Stimulated activated CD8-positive, alpha-beta memory T cell treated with anti-CD3 and anti-CD28 coated beads, Interleukin-7, amount 100 ng/mL, for 1 hour (primary cell): ENCODE measurements around the gene IL25.
"Not testable (repeated sequence)": the region's sequence is repeated elsewhere in the genome, so short reads cannot be mapped to it uniquely, and the experiment has no call there.

Experiments used
- DNase-seq, 2 donors: peaks; one replicate each; pipeline ENCODE4 v3.0.0-alpha.2; 2020; ENCODE audit warnings: low read depth in 2 of 2

Gene IL25

DNA sequence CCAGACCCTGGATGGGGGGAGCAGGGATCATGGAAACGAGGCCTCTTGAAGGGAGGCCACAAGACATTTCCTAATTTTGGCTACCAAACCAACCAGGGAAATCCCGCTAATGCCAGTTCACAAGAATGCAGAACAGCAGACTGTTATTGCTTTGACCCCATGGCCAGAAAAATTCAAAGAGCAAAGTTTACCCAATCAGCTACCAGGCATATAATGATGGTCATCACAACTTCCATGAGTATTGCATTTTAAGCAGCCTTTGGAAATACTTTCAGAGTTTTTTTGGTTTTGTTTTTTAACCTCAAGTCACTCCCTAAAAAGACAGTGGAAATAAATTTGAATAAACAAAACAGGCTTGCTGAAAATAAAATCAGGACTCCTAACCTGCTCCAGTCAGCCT lies at the start of gene IL25:
TSS of gene IL25 (plus strand) at position 301 of the 400 bp plus-strand sequence.
- no peak for DNase-seq

DNA sequence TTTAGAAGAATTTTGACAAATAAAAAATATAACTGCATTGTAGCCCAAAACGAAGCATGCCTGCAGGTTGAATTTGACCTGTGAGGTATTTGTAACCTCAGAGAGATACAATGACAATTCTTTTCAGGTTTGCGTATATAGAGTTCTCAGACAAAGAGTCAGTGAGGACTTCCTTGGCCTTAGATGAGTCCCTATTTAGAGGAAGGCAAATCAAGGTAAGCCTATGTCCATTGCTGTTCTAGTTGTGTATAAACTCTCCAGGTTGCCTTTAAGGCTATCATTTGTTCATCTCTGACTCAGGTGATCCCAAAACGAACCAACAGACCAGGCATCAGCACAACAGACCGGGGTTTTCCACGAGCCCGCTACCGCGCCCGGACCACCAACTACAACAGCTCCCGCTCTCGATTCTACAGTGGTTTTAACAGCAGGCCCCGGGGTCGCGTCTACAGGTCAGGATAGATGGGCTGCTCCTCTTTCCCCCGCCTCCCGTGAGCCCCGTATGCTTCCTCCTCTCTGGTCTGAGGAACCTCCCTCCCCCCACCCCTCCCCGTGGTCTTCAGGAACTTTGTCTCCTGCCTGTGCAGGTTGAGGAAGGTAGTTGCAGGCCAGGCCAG lies 48.7 kb upstream of the IL25 start:
- no peak for DNase-seq

DNA sequence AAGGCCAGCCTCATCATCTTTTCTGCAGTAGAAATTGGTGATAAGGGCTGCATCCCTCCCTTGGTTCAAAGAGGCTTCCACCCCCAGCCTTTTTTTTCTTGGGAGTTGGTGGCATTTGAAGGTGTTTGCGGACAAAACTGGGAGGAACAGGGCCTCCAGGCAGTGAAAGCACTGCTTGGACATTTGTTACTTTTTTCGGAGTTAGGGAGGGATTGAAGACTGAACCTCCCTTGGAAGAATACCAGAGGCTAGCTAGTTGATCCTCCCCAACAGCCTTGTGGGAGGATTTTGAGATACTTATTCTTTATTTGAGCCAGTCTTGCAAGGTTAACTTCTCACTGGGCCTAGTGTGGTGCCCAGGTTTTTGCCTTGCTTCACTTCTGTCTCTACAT lies 48.2 kb upstream of the IL25 start:
- DNase-seq, result no peak

DNA sequence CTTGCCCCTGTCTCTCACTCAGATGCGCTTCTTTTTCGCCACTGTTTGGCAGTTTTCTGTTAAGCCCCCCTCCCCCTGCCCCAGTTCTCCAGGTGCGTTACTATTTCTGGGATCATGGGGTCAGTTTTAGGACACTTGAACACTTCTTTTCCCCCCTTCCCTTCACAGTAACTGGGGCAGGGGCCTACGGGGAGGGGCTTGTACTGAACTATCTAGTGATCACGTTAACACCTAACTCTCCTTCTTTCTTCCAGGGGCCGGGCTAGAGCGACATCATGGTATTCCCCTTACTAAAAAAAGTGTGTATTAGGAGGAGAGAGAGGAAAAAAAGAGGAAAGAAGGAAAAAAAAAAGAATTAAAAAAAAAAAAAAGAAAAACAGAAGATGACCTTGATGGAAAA lies 47.6 kb upstream of the IL25 start:
- DNase-seq, result no peak

DNA sequence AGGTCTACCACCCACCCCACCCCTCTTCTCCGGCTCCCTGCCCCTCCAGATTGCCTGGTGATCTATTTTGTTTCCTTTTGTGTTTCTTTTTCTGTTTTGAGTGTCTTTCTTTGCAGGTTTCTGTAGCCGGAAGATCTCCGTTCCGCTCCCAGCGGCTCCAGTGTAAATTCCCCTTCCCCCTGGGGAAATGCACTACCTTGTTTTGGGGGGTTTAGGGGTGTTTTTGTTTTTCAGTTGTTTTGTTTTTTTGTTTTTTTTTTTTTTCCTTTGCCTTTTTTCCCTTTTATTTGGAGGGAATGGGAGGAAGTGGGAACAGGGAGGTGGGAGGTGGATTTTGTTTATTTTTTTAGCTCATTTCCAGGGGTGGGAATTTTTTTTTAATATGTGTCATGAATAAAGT lies 46.9 kb upstream of the IL25 start:
- DNase-seq, result not testable (repeated sequence)

DNA sequence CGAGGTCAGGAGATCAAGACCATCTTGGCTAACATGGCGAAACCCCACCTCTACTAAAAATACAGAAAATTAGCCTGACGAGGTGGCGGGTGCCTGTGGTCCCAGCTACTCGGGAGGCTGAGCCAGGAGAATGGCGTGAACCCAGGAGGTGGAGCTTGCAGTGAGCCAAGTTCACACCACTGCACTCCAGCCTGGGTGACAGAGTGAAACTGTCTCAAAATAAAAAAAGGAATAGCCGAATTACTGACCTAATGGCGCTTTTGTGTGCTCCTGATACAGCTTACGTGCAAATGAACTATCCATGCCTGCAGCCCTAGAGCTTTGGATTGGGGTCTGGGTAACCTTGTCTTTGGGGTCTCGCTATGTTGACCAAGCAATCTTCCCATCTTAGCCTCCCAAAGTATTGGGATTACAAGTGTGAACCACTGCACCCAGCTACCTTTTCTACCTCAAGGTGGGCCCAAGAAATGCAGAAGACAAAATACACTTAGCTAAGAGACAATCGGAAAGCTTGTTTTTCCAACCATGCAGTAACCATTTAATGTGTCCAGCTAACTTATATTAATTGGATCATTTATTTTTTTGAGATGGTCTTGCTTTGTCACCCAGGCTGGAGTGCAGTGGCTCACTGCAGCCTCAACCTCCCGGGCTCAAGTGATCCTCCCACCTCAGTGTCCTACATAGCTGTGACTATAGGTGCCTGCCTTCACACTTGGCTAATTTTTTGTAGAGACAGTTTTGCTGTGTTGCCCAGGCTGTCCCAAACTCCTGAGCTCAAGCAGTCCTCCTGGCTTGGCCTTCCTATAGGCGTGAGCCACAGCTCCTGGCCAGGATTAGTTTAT lies 45.9 kb upstream of the IL25 start:
- DNase-seq, result no peak

DNA sequence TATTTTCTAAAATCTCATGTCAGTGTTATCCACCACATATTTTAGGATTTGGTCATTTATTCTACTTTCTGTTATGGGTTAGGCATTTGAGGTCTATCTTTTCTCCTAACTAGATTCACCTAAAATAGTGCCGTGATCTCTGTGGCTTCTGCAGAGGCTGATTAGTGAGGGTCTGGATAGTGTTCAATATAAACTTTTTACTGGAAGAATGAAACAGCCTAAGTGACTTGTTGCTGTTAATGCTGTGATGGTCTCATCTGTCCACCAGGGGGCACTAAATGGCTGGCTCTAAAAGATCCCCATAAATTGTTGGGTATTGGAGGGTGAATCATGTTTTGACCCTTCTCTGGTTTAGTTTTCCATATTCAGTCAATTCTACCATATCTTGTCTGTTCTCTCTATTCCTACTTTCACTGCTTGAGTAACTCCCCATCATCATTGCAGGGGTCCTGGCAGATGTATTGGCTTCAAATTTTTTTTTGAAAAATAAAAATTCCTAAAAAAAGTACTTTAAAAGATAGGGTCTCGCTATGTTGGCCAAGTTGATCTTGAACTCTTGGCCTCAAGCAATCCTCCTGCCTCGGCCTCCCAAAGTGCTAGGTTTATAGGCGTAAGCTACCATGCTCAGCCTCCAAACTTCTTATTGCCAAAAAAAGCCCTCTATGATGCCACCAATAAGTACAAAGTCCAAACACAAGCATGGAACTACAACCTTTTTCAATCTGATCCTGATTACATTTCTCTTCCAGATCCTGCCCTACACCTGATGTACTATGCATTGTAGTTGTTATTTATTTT lies 44.5 kb upstream of the IL25 start:
- peak in 1 of 2 donors; percentile 38 for DNase-seq

DNA sequence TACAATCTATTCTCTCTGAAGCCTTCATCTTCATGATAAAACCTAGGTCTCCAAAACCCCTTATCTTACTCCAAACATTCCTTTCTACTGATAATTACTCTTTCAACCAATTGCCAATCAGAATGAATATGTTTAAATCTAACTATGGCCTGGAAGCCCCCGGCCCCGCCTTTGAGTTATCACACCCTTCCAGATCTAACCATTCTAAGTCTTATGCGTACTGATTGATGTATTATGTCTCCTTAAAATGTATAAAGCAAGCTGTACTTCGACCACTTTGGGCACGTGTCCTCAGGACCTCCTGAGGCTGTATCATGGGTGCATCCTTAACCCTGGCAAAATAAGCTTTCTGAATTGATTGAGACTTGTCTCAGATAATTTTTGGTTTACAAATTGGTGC lies 37.0 kb upstream of the IL25 start:
- DNase-seq, result no peak

DNA sequence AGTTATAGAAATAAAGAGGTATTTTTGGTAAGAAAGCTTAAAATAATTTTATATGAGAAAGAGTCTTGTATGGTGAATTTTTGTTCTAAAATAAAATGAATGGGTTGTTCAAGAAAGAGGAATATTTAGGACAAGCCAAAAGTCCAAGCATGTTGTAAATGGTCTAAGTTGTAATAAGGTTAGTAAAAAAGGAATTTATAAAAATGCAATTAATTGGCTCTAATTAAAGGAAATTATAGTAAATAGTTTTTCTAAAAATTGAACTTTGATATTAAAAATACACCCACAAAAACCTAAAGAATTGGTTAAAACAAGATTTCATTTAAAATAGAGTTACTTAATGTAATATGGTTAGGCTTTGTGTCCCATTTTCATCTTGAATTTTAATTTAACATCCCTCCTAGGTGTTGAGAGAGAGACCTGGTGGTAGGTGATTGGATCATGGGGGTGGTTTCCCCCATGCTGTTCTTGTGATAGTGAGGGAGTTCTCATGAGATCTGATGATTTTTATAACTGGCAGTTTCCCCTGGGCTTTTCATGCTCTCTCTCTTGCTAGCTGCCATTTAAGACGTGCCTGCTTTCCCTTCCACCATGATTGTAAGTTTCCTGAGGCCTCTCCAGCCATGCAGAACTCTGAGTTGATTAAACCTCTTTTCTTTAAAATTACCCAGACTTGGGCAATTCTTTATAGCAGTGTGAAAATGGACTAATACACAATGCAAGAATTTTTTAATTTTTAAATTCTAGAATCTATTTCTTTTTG lies 32.9 kb upstream of the IL25 start:
- no peak for DNase-seq

DNA sequence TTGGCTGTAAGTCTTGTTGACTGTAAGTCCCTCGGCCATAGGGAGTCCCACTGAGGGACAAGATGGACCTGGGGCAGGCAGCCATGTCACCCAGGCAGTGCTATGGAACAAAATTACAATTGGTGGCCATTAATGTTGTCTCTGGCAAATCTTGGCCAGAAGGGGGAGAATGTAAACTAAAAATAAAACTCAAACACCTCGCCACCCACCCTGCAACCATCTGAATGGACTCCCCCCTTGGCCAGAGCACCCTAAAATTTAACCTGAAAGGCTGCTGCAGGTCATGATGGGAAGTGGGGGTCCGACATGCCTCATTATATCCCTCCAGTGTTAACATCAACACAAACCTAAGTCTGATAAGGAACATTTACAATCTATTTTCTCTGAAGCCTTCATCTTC lies 28.1 kb upstream of the IL25 start:
- DNase-seq, result no peak

DNA sequence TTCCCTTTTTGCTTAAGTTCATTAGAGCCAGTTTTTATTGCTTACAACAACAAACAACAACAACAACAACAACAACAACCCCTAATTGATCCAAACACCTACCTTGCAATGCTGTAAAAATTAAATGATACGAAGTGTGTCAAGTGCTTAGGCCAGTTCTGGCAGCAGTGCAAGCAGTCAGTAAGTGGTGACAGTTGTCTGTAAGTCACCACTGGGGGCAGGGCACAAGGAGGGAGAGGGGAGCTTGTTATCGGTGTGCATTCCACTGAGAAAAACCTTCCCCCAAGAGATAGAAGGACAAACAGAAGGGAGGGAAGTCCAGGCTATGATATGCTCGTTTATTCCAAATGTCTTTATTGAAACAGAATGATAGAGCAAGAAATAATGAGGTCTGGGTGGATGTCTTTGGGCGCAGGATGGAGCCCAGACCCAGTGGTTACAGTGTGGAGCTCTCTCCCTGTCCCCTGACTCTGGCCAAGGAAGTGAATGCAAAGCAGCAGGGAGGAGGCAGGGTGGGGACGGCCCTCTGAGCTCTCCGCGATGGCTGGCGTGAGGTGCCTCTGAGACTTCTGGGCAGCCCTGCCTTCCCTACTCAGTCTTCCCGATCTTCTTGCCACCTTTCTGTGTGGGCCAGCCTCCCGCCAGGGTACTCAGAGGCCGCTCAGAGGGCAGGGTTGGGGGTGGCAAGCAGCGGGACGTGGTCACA lies 26.5 kb upstream of the IL25 start:
- DNase-seq, result no peak

DNA sequence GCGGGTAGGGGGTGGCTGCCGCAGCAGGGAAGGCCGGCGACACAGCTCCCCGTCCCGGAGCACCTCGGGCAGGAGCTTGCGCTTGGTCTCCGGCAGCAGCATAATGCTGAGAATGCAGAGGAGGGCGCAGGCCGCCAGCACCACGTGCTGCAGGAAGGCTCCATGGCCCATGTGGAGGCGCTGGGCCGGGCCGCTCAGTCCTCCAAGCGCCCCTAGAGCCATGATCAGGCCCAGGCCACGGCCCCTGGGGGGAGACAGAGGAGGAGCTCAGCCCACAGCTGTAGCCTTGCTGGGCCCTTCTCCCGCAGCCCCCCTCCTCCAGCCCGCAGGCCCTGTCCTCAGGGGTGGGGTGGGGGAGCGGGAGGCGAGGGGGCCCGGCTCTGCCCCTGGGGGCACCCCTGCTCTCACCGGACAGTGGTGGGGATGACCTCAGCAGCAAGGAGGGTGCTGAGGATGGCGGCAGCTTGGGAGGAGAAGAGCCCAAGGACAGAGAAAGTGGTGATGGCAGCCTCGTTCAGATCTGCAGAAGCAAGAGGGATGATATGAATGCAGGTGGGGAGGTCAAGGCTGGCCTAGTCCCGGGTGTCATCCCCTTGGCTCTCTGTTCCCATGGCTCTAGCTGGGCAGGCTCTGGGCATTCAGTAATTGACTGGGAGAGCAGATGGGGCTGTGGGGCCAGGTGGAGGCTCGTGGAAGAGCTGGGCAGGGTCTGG lies 25.8 kb upstream of the IL25 start:
- no peak for DNase-seq

DNA sequence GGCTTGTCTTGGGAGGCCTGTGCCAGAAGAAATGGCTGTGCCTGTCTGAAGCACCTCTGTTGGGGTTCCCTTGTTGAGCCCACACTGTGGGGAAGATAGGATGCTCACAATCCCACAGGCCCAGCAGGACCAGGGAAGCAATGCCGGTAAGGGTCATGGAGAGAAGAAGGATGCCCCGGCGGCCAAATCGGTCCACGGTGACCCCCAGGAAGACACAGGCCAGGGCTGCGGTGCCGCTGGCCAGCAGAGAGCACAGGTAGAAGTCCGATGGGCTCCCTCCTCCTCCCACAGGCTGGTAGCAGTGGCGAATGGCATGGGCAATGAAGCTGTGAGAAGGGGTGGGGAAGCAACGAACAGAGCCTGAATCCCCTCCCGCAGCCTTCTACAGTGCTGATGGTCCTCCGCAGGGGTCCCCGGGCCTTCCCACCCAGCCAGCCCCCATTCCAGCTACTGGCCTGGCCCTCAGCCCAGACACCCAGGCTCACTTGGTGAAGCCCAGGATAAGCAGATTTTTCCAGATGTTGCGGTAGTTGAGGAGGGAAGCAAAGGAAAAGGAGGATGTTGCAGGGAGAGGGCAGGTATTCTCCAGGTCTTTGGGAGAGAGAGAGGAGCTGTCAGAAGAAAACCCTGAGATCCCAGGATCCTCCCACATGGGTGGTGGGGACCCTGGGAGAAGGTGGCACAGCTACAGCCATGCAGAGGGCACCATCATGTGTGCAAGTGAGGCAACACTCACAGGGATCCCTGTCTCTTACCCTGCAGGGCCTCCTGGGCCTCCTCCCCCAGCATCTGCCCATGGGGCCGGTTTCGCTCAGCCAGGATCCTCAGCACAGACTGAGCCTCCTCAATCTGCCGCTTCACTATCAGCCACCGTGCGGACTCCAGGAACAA lies 25.0 kb upstream of the IL25 start:
- DNase-seq, result no peak

DNA sequence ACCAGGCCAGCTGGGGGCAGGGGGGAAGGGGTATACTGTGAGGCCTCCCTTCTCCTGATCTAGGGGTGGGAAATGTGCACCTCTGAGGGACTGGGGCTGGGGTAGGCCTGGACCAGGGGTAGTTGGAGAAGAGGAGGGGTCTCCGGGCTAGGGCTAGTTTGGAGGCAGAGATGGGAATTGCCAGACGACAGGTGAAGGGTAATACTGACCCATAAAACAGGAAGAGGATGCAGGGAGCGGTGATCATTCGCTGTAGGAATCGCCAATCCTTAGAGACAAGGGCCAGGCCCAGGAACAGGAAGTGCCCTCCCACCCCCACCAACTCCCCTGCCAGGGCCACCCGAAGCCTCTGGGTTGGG lies 24.3 kb upstream of the IL25 start:
- DNase-seq, result no peak

DNA sequence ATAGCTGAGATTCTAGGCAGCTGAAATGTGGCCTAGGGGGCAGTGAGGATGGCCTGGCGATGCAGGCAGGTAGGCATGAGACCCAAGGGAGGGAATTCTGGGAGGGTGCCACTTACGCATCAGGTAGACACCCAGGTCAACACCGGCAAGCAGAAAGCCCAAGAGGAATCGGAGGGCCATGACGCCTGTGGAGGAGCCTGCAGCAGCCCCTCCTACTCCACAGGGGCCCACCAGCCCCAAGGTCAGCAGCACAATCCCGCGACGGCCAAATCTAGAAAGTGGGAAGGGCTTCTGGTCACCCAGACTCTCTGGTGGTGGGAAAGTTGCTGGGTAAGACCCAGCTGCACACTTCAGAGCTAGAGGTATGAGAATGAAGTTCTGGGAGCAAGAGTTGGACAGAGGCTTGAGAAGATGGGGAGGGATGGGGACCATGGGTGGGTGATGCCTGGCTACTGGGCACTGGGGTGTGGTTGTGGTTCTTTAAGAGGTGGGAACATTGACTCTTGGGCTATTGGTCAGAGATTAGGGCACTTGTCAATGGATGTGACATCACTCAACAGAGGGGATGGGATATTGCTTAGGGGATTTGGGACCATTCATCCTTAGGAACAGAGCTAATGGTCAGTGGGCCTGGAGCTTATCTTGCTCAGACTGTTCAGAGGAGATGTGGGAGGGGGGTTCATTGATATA lies 23.3 kb upstream of the IL25 start:
- no peak for DNase-seq

DNA sequence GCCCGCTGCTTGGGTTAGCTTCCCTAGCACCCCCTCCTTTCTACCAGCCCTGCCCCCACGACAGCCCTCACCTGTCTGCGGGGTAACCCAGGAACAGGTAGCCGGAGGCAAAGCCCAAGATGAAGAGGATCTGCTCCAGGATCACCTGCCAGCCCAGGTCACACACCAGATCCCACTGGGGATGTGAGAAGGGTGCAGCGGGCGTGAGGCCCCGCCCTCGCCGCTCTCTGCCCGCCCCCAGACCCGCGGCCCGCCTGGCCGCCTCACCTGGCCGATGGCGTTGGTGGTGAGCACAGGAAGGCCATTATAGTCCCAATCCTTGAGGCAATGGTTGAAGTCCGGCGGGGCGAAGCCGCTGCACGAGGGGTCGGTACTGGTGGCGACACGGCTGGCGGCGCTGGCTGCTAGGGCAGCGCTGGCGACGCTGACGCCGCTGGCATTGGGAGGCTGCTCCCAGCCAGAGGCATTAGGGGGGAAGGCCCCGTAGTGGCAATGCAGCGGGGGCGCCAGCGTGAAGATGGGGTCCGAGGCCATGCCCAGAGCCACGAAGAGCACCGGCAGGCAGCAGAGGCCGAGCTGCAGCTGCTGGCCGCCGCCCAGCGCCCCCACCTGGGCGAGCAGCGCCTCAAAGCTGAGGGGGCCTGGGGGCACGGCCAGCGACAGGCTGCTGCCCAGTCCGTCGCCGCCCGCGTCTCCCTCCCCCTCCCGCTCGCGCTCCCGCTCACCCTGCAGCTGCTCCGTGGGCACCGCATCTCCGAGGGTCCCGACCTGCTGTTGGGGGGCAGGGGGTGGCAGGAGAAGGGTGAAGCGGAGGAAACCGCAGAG lies 20.7 kb upstream of the IL25 start:
- no peak for DNase-seq

DNA sequence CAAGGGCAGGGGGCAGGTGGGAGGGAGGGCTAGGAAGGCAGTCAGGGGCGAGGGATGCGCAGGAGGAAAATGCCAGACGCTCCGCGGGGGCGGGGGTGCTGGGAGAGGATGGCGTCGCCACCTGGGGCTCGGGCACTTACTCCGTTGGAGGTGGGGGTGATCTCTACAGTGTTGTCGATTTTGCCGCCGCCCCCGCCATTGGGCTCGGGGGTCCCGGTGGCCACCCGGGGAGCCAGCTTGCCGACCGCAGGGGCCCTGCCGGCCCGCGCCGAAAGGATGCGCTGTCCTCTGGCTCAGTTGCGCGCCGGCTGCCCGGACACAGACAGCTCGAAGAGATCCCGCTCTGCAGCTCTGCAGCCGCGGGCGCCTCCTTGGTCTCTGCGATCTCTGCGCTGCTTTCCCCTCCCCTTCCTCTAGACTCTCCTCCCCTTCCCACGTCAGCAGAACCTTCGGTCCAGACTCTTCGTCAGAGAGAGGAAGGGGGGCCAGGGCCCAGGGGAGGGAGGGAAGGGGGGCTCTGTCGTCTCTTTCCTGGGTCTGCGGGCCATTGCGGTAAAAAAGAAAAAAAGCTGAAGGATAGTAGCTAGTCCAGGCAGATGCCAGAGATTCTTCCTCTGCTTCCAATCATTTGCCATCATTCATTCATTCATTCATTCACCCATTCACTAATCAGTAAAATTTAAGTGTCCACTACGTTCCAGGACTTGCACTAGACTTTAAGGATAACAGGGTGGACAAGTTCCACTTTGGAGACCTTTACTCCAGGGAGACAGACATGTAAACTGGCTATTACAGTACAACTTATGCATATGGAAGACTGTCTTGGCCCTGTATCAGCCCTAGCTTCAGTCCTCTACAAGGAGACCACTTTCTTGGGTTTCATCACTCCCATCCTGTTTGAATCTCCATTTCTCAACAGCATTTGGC lies 19.8 kb upstream of the IL25 start, which contains the start of gene SLC22A17:
TSS of gene SLC22A17 (minus strand) at position 382 of the 927 bp plus-strand sequence.
- peak; percentile 13 to 16 for DNase-seq
